K562 (cell line): Measurements from ENCODE around the gene NOVA1.

Source experiments
- HDAC2 ChIP-seq: fragments of 450-650 bp; IDR thresholded peaks from 2 replicates; pipeline ENCODE4 v1.6.1; 2016; ENCODE audit warnings: mild to moderate bottlenecking
- NFRKB ChIP-seq: fragments of 450-650 bp; IDR thresholded peaks from 2 replicates; pipeline ENCODE4 v1.6.1; 2016; ENCODE audit warnings: low read depth
- SAP30 ChIP-seq: fragments of 200-600 bp; sonication (generic); IDR thresholded peaks from 2 replicates; pipeline ENCODE4 v1.6.1; 2012; ENCODE audit warnings: borderline replicate concordance, low read depth, mild to moderate bottlenecking, moderate library complexity, low read length, control low read depth, inconsistent platforms; ENCODE audit not compliant: insufficient read depth, poor library complexity, severe bottlenecking
- SMC3 ChIP-seq: conservative IDR thresholded peaks from 2 replicates; pipeline ENCODE4 v1.6.1; 2011; ENCODE audit warnings: low read depth, low read length, improper control_type of control experiment; ENCODE audit not compliant: insufficient read depth

- TF ChIP-seq SMC3 (no peak), SAP30 (no peak), NFRKB (no peak), HDAC2 (no peak)
Measured at GRCh38 chr14:26424537-26424936, 173.3 kb downstream of the NOVA1 start.
